Erythroblast (primary cell): ENCODE measurements around the gene DDX31.

Source experiments
- GATA1 ChIP-seq: IDR thresholded peaks from 2 replicates; pipeline ENCODE4 v1.6.1; 2011; ENCODE audit warnings: low read depth, mild to moderate bottlenecking, control low read depth, low read length, moderate library complexity
- POLR2A ChIP-seq: IDR thresholded peaks from 2 replicates; pipeline ENCODE4 v1.6.1; 2011; ENCODE audit warnings: mild to moderate bottlenecking, low read length

DNA sequence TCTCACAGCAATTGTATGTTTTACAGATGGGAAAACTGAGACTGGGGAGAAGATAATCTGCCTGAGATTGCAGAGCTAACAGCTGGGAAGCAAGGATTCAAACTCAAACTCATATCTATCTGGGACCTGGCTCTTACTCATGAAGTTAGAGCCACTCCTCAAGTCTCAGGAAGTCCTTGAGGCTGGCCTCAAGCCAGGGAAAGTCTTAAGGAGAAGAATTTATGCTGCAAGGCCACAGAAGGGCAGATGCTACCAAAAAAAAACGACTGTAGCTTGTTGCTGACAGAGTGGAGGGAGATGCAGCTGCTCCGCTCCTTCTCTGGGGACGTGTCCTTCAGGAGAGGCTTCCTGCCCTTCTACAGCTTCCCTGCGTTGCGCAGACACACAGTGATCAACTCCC, 47.6 kb downstream of the DDX31 start:
- TF ChIP-seq POLR2A = no peak
- TF ChIP-seq GATA1 = no peak
